Spleen (tissue), 11 donors: ENCODE data around the gene PPP2R3A. TPM values are rescaled to one million over a fixed set of nuclear protein-coding genes. Genes with fewer than 3 reads are reported as not detected.

Source experiments
- DNase-seq: peaks from one replicate; pipeline ENCODE4 v3.0.0-alpha.2; 2020
- H3K27ac ChIP-seq, 8 donors: fragments of 200-600 bp; sonication (generic) in 7 of 8; 1 replicate in 4 of 8; 2 replicates in 4 of 8; pipeline versions ENCODE4 v1.5.0 to v1.8.0; 2016 to 2021; ENCODE audit warnings: inconsistent platforms in 4 of 8, mild to moderate bottlenecking in 4 of 8, moderate library complexity in 1 of 8
- H3K27me3 ChIP-seq, 7 donors: fragments of 200-600 bp; sonication (generic) in 6 of 7; replicated peaks in 1 of 7; 1 replicate in 4 of 7; 2 replicates in 3 of 7; pipeline versions ENCODE4 v1.5.0 to v1.8.0; 2016 to 2021; ENCODE audit warnings: inconsistent platforms in 3 of 7, mild to moderate bottlenecking in 1 of 7
- H3K36me3 ChIP-seq, 6 donors: fragments of 200-600 bp; sonication (generic) in 5 of 6; 1 replicate in 4 of 6; 2 replicates in 2 of 6; pipeline versions ENCODE4 v1.5.0 to v1.8.0; 2016 to 2021; ENCODE audit warnings: inconsistent platforms in 2 of 6
- H3K4me1 ChIP-seq, 6 donors: fragments of 200-600 bp; sonication (generic) in 5 of 6; 1 replicate in 3 of 6; 2 replicates in 3 of 6; pipeline versions ENCODE4 v1.5.0 to v1.8.0; 2016 to 2021; ENCODE audit warnings: inconsistent platforms in 3 of 6
- H3K4me3 ChIP-seq, 8 donors: fragments of 200-600 bp; sonication (generic) in 7 of 8; 1 replicate in 4 of 8; 2 replicates in 4 of 8; pipeline versions ENCODE4 v1.5.0 to v1.8.0; 2016 to 2021; ENCODE audit warnings: inconsistent platforms in 4 of 8, mild to moderate bottlenecking in 4 of 8, moderate library complexity in 2 of 8
- H3K9me3 ChIP-seq, 8 donors: fragments of 200-600 bp; sonication (generic) in 7 of 8; 1 replicate in 4 of 8; 2 replicates in 4 of 8; pipeline versions ENCODE4 v1.5.0 to v1.8.0; 2016 to 2021; ENCODE audit warnings: inconsistent platforms in 4 of 8
- POLR2A ChIP-seq, 3 donors: fragments of 450-650 bp; IDR thresholded peaks; one replicate each; pipeline ENCODE4 v1.5.1; 2017; ENCODE audit warnings: antibody characterized with exemption in 3 of 3, mild to moderate bottlenecking in 1 of 3
- POLR2AphosphoS5 ChIP-seq, 3 donors: sonication (generic); formaldehyde crosslinking; IDR thresholded peaks; one replicate each; pipeline ENCODE4 v1.5.1; 2017; ENCODE audit warnings: antibody characterized with exemption in 3 of 3
- WGBS, 5 donors: extraction: QIAGEN DNeasy Blood & Tissue Kit in 3 of 5; methylation state at CpG; one replicate each; pipeline versions ENCODE4 v1.1.5 to v1.1.7; 2013 to 2018; 5-methylcytosine and 5-hydroxymethylcytosine counted together
- intact Hi-C: fragments of 100-400 bp; cut with DNase I; formaldehyde crosslinking; loops from one replicate; pipeline ENCODE4 v1.15.0; 2023; ENCODE audit warnings: low total_unique reads
- polyA plus RNA-seq, 3 donors: library from polyadenylated mRNA; stranded (reverse); fragments of 200-250 nt; gene quantifications; one replicate each; pipeline ENCODE4 v1.2.1, GENCODE V29; 2013
- total RNA-seq, 7 donors: library from RNA; depleted of rRNA in 3 of 7; stranded (reverse); fragments of >200 nt in 3 of 7; fragmentation: NEBNext Ultra II Directional in 4 of 7; extraction: Animal tissue kit (Norgen Biotek cat#: 25700) in 4 of 7; gene quantifications; one replicate each; pipeline versions ENCODE4 v1.1.0 to v1.2.1, GENCODE V29; 2016 to 2021
- TF ChIP-seq, protein P1 (sequence below), 11 experiments: fragments of 200-600 bp in 7 of 11; fragments of 450-650 bp in 4 of 11; sonication (generic) in 4 of 11; IDR thresholded peaks in 8 of 11; conservative IDR thresholded peaks in 3 of 11; 1 replicate in 7 of 11; 2 replicates in 4 of 11; pipeline versions ENCODE4 v1.4.0 to v1.8.0; 2016 to 2021; ENCODE audit warnings: antibody characterized with exemption in 11 of 11, inconsistent platforms in 4 of 11, mild to moderate bottlenecking in 1 of 11
- donor health status: healthy with polysubstance abuse.
- donor health status: DM: no; HTN: no; CAD: no; lungs with moderate emphysema.
- donor health status: DM: no; HTN: no; CAD: no.
- donor health status: Bipolar disorder and iron deficiency.
- donor health status: healthy.
- donor health status: DM: no; HTN: no; CAD: no.
- donor health status: DM: yes; HTN: yes; CAD: no.

The PPP2R3A gene
- total and polyA plus RNA-seq, 10 donors = 0.24 to 5.9 (median 3.1) TPM

DNA sequence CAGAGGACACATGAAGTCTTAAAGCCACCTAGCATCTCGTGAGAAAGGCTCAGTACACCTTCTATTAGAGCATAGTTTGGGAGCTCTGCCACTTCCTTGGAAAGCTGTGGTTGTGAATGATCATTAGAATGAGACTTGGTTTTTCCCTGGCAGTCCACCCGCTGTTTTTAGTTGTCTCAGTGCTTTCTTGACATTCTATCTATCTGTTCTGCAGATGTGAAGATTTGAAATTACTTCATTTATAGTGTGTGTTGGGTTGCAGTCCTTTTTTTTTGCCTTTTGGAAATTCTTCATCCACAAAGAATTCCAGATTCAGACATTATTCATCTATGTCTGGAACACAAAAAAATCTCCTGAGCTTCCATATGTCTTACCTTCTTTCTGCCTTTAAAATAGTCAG, 23.7 kb downstream of the PPP2R3A start:
- intact Hi-C loops = no loop called here
- no peaks in the 10 kb centered on the region for H3K9me3 ChIP-seq
- TF ChIP-seq, protein P1, sequence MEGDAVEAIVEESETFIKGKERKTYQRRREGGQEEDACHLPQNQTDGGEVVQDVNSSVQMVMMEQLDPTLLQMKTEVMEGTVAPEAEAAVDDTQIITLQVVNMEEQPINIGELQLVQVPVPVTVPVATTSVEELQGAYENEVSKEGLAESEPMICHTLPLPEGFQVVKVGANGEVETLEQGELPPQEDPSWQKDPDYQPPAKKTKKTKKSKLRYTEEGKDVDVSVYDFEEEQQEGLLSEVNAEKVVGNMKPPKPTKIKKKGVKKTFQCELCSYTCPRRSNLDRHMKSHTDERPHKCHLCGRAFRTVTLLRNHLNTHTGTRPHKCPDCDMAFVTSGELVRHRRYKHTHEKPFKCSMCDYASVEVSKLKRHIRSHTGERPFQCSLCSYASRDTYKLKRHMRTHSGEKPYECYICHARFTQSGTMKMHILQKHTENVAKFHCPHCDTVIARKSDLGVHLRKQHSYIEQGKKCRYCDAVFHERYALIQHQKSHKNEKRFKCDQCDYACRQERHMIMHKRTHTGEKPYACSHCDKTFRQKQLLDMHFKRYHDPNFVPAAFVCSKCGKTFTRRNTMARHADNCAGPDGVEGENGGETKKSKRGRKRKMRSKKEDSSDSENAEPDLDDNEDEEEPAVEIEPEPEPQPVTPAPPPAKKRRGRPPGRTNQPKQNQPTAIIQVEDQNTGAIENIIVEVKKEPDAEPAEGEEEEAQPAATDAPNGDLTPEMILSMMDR (IDR thresholded peaks at IDR 0.05 in 8 of 11, conservative IDR thresholded peaks at IDR 0.05 in 3 of 11) = no peak
- TF ChIP-seq POLR2A (IDR thresholded peaks at IDR 0.05) = no peak
- no peaks in the 10 kb centered on the region for H3K27me3 ChIP-seq
- no peak overlapping the region for H3K27ac ChIP-seq
- 69 to 92% (median 77%) methylated on average over 2 of the region's 2 CpGs for WGBS, 5 donors
- H3K36me3 ChIP-seq = no peaks in the 10 kb centered on the region
- H3K4me1 ChIP-seq = no peaks in the 10 kb centered on the region
- H3K4me3 ChIP-seq = no peak overlapping the region
- no peak for DNase-seq

DNA sequence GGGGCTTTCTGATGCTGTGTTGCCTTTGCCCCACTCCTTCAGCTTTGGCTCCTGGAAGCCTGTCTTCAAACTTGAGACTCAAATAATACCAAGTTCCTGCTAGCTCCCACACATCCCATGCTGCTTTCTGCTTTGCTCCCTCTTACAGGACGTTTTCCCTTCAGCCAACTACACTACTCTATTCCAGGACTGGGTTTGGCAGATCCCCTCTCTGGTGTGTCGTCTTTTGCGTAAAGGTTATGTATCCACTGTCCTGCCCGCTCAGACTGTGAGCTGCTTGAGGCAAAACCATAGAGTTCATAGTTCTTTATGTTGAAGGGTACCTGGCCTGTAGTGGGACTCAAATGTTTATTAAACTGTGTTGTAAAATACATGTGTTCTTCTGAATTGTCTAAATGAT, 25.4 kb downstream of the PPP2R3A start:
- H3K27me3 ChIP-seq = no peaks in the 10 kb centered on the region
- H3K9me3 ChIP-seq = no peaks in the 10 kb centered on the region
- TF ChIP-seq POLR2A (IDR thresholded peaks at IDR 0.05) = no peak
- TF ChIP-seq, protein P1 (IDR thresholded peaks at IDR 0.05 in 8 of 11, conservative IDR thresholded peaks at IDR 0.05 in 3 of 11) = no peak
- TF ChIP-seq POLR2AphosphoS5 (IDR thresholded peaks at IDR 0.05) = no peak
- H3K4me1 ChIP-seq = no peaks in the 10 kb centered on the region
- H3K27ac ChIP-seq = no peak overlapping the region
- DNase-seq = no peak
- WGBS, 5 donors = 84 to 89% (median 88%) methylated on average over 4 of the region's 4 CpGs
- intact Hi-C loops = no loop called here
- H3K4me3 ChIP-seq = no peak overlapping the region
- no peaks in the 10 kb centered on the region for H3K36me3 ChIP-seq

DNA sequence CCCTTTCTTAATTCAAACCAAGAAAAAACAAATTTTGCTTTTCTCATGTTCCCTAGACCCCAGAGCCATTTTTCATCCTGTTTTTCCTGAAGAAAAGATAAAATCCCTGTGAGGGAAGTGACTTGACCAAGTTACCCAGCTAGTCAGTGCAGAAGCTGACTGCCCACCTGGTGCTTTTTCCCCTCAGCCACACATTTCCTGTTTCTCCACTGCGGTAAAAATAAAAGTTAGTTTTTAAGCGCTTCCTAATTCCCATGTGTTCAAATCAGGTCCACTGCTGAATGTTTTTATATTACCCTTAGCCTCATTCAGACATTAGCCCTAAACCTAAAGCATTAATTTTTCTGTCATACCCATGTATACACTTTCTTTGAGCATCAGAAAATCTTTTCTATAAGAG, 26.1 kb downstream of the PPP2R3A start:
- intact Hi-C loops = no loop called here
- Histone ChIP-seq H3K27me3 (no peaks in the 10 kb centered on the region), H3K4me1 (no peaks in the 10 kb centered on the region), H3K4me3 (no peak overlapping the region), H3K9me3 (no peaks in the 10 kb centered on the region), H3K36me3 (no peaks in the 10 kb centered on the region), H3K27ac (no peak overlapping the region)
- TF ChIP-seq POLR2A (IDR thresholded peaks at IDR 0.05) (no peak), POLR2AphosphoS5 (IDR thresholded peaks at IDR 0.05) (no peak)
- no peak for DNase-seq
- WGBS, 5 donors = 7 to 19% (median 15%) methylated on average over 2 of the region's 2 CpGs

DNA sequence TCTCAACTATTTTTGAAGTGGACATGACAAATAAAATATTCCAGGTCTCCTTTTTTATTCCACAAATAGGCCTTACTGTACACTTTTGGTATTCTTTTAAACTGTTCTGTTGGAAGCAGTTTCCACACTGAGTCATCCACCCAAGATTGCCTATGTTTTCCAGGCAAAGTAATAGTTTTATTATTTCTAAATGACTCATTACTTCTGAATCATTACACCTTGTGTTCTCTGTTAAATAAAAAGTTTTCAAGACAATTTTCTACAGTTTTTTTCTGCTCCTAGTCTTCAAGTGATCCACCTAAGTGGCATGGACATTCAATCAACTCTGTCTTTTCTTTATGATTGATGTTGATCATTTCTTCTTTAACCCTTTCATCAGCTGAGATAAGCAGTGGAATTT, 26.5 kb downstream of the PPP2R3A start:
- no peak for DNase-seq
- Histone ChIP-seq H3K27ac (no peak overlapping the region), H3K4me3 (no peak overlapping the region), H3K4me1 (no peaks in the 10 kb centered on the region), H3K27me3 (no peaks in the 10 kb centered on the region), H3K36me3 (no peaks in the 10 kb centered on the region), H3K9me3 (no peaks in the 10 kb centered on the region)
- no peak for TF ChIP-seq POLR2AphosphoS5 (IDR thresholded peaks at IDR 0.05)
- intact Hi-C loops = no loop called here

DNA sequence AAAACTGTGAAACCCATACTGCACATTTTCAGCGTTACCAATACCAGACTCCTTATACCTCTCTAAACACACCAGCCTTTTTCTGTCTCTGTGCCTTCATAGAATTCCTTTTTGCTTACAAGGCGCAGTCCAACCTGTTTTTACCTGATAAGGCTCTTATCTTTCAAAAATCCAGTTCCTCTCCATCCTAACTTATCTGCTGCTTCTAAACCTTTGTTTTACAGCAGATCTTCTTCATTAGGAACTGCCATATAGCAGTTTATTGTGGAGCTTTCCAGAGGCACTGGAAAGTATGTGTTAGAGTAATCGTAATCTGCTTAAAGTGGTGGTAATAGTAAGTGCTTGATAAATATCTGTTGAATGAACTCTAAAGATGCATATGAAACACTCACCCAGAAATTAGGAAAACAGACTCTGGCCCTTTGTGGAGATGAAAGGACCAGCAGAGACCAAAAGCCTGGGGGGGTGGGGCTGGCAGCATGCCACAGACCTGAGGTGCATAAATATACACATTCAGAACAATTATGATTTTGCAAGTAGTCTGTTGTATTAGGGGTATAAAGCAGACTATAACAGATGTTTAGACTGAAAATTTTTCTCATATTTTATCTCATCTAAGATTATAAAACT, 29.3 kb downstream of the PPP2R3A start:
- intact Hi-C loops = no loop called here
- DNase-seq = no peak
- H3K27me3 ChIP-seq = no peaks in the 10 kb centered on the region
- no peak overlapping the region for H3K4me3 ChIP-seq
- no peaks in the 10 kb centered on the region for H3K36me3 ChIP-seq
- 89 to 96% (median 91%) methylated on average over 3 of the region's 3 CpGs for WGBS, 5 donors
- H3K9me3 ChIP-seq = no peaks in the 10 kb centered on the region
- TF ChIP-seq, protein P1 (IDR thresholded peaks at IDR 0.05 in 8 of 11, conservative IDR thresholded peaks at IDR 0.05 in 3 of 11) = no peak
- TF ChIP-seq POLR2A (IDR thresholded peaks at IDR 0.05) = no peak
- no peak for TF ChIP-seq POLR2AphosphoS5 (IDR thresholded peaks at IDR 0.05)
- no peak overlapping the region for H3K27ac ChIP-seq
- H3K4me1 ChIP-seq = no peaks in the 10 kb centered on the region
